HUES48 (cell line): Measurements from ENCODE around the gene WNT1.

Experiments
- H3K27ac ChIP-seq: one replicate; pipeline ENCODE4 v1.7.0; 2013; ENCODE audit warnings: low read depth, low read length, inconsistent platforms
- H3K27me3 ChIP-seq: 2 replicates; pipeline ENCODE4 v1.6.1; 2013; ENCODE audit warnings: mild to moderate bottlenecking, low read length; ENCODE audit not compliant: control insufficient read depth, insufficient read depth
- H3K36me3 ChIP-seq: 2 replicates; pipeline ENCODE4 v1.6.1; 2013; ENCODE audit warnings: low read length; ENCODE audit not compliant: control insufficient read depth, insufficient read depth
- H3K4me1 ChIP-seq: 2 replicates; pipeline ENCODE4 v1.6.1; 2013; ENCODE audit warnings: mild to moderate bottlenecking, low read length; ENCODE audit not compliant: control insufficient read depth, insufficient read depth
- H3K4me3 ChIP-seq: 2 replicates; pipeline ENCODE4 v1.5.1; 2013; ENCODE audit warnings: mild to moderate bottlenecking, low read depth, low read length
- H3K9ac ChIP-seq: 2 replicates; pipeline ENCODE4 v1.6.1; 2013; ENCODE audit warnings: mild to moderate bottlenecking, low read depth, low read length, moderate library complexity
- H3K9me3 ChIP-seq: 2 replicates; pipeline ENCODE4 v1.6.1; 2013; ENCODE audit warnings: low read length; ENCODE audit not compliant: control insufficient read depth, insufficient read depth

WNT1 gene

DNA sequence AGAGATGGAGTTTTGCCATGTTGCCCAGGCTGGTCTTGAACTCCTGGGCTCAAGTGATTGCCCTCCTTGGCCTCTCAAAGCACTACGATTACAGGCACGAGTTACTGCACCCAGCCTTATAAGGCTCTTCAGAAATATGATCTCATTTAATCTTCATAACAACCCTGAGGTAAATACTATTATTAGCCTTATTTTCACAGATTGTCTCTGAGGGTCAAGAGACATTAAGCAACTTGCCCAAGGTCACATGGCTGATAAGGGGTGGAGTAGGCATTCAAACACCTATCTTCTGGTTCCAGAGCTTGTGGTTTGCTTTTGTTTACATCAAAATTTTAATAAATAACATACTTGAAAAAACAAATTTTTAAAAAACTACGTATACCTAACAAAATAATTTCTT, 35.3 kb downstream of the WNT1 start:
- Histone ChIP-seq H3K27me3 (no peaks in the 10 kb centered on the region), H3K4me1 (peaks cover 12% of the 10 kb centered on the region; the same call in 1 of the 2 replicates), H3K4me3 (no peak overlapping the region), H3K36me3 (0 out of 2 replicates have a peak, but pooled peaks cover 3% of the 10 kb centered on the region), H3K9ac (no peak overlapping the region), H3K27ac (no peak overlapping the region), H3K9me3 (no peaks in the 10 kb centered on the region)

DNA sequence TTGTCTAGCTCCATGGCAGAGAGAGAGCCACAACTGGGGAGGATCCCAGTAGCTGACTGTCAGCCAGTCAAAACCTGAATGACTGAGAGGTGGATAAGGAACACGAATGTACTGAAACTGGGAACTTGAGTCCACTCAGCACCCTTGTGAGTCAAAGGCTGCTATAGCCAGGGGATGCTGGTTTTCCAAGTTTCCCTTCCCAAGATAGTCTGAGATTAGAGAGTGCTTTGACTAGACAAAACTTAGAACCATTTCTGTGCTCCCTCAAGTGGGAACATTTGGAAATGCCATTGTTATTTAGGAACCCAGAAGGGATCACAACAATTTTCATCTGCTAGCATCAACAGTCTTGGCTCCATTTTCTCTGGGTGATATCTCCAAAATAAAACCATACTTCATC, 36.4 kb downstream of the WNT1 start:
- Histone ChIP-seq H3K4me1 (peaks cover 14% of the 10 kb centered on the region), H3K9ac (no peak overlapping the region), H3K36me3 (0 out of 2 replicates have a peak, but pooled peaks cover 3% of the 10 kb centered on the region), H3K9me3 (no peaks in the 10 kb centered on the region), H3K27ac (no peak overlapping the region), H3K4me3 (no peak overlapping the region), H3K27me3 (no peaks in the 10 kb centered on the region)

DNA sequence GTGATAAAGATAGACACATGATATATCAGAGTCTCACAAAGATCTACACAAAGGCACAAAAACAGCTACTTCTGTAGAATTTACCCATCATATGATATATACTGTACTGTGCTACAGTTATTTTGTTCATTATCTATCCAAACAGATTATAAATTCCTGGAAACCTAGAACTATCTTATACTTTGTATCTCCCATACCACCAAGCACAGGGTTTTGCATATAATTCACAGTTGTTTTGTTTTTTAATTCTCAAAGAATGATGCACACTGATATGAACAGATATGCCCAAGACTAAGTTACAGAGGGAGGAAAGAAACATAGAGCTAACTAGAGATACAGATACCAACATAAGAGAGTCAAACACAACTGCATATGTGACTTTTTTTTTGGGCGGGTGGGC, 37.1 kb downstream of the WNT1 start:
- Histone ChIP-seq H3K9me3 (no peaks in the 10 kb centered on the region), H3K4me3 (no peak overlapping the region), H3K36me3 (0 out of 2 replicates have a peak, but pooled peaks cover 3% of the 10 kb centered on the region), H3K9ac (no peak overlapping the region), H3K27me3 (no peaks in the 10 kb centered on the region), H3K27ac (no peak overlapping the region), H3K4me1 (peaks cover 14% of the 10 kb centered on the region)

DNA sequence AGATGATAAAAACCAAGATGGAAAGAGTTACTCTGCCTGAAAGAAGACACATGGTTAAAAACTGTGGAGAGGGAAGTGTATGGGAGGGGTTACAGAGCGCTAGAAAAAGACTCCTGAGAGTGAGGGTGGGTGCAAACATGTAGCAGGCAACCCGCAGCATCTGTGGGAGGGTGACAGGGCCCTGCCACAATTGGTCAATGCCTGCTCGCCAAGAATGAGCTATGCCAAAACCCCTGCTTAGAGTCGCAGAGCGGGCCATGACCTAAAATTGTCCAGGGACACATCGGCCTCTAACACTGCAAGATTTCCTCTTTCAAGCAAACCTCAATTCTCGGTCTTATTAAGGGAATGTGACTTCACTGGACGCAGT, 39.8 kb downstream of the WNT1 start:
- Histone ChIP-seq H3K9ac (peak overlapping the region; percentile 86), H3K9me3 (no peaks in the 10 kb centered on the region), H3K4me1 (peaks cover 14% of the 10 kb centered on the region), H3K4me3 (peak overlapping the region; percentile 85), H3K27me3 (no peaks in the 10 kb centered on the region), H3K27ac (peak overlapping the region; percentile 95), H3K36me3 (peaks cover 18% of the 10 kb centered on the region)

DNA sequence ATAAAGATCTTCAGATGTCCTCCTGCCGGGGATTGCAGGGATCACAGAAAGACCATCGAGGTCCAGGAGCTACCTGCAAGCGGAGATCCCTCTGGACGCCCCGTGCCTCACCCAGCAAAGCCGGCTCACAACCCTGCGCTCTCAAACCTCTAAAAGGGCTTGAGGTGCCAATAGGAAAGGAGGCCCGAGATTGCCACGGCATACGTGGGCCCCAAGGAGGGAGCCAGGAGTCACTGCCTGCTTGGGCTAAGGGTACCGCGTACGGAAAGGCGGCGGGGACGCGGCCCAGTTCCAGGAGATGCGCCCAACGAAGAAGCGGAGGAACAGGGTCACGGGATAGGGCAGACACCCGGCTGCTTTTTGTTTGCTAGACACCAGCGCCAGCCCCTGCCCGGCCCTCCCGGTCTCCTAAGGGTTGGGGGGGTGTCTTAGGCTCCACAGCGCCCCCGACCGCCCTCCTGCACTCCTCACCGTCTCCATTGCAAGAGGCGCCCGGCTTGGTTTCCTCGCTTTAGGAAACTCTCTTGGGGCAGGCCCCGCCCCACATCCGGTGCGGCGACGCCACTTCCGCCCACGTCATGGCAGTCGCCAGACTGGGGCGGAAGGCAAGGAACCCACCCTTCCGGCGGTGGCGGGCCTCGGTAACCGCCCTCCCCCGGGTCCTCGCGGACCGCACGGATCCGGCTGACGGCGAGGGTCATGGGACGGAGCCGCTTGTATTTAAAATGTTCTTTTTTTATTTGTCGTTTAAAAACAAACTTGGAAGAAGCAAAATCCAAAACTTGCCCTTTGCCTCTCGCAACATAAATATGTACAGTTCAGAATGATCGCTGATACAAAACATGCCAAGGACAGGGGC, 40.4 kb downstream of the WNT1 start, which contains the start of gene PRKAG1:
Gene PRKAG1, minus strand, starts transcription at position 516 of the 859 bp plus-strand sequence. Its CDS starts 36 bp downstream, at position 480.
- no peaks in the 10 kb centered on the region for H3K27me3 ChIP-seq

DNA sequence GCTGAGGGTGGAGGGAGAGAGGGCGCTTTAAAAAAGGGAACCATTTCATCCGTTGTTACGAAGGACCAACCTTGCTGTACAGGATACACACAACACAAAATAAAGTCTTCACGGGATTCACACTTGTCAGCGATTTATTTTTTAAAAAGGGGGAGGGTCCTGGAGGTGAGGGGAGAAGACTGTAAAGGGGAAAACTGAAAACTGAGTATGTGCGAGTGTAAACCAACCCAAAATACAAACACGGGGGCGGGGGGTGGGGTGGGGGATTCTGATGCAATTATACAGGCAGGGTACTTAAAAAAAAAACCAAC, 41.0 kb downstream of the WNT1 start:
- Histone ChIP-seq H3K4me1 (peaks cover 14% of the 10 kb centered on the region), H3K9ac (peak overlapping the region; percentile 93), H3K27ac (peak overlapping the region; percentile 95), H3K4me3 (peak overlapping the region; percentile 85), H3K36me3 (peaks cover 29% of the 10 kb centered on the region), H3K9me3 (no peaks in the 10 kb centered on the region), H3K27me3 (no peaks in the 10 kb centered on the region)

More for the DNA sequence above, 40.4 kb downstream of the WNT1 start, which contains the start of gene PRKAG1:
- peak within 1 kb of the TSS; percentile 85 for H3K4me3 ChIP-seq
- H3K9me3 ChIP-seq: no peaks in the 10 kb centered on the region
- peaks cover 24% of the 10 kb centered on the region for H3K36me3 ChIP-seq
- peak within 1 kb of the TSS; percentile 95 for H3K27ac ChIP-seq
- H3K9ac ChIP-seq: peak within 1 kb of the TSS; percentile 93
- peaks cover 14% of the 10 kb centered on the region for H3K4me1 ChIP-seq

DNA sequence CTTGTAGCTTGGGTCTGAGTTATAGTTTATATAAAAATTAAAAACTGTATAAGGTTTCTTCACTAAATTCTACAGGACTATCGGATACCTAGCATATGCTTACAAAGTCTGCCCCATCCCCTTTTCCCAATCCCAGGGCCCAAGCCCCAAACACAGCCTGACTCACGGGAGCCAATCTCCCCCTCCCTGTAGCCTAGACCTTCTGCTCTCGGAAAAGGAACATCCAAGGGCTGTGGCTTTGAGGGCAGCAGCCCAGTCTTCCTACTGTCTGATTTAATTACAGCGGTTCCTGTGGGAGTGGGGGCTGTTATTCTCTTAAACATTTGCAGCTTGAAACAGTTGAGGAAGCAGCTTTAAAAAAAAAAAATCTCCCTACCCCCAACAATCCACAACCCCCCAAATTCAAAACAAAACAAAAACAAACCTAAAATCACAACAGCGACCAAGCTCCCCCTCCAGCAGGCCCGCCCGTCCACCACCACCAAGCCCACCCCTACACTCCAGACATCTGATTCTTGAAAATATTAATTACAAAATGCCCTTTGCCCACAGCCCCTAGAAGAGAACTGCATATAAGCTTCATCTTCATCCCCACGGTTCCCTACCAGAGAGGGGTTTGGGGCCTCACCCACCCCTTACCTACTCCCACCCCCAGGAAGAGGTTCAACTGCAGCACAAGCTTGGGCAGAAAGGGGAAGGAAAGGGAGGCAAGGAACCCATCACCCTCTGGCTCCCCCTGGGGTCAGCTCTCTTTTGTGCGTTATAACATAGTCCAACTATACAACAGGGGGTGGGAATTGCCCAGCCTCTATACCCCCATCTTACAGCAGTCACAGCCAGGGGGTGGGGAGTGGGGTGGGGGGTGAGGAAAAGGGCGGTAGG, 41.6 kb downstream of the WNT1 start:
- no peaks in the 10 kb centered on the region for H3K27me3 ChIP-seq
- peak overlapping the region; percentile 85 for H3K4me3 ChIP-seq
- peaks cover 35% of the 10 kb centered on the region for H3K36me3 ChIP-seq
- peaks cover 14% of the 10 kb centered on the region for H3K4me1 ChIP-seq
- H3K9me3 ChIP-seq: no peaks in the 10 kb centered on the region
- 0 out of 2 replicates have a peak overlapping the region, but pooled peaks have one; percentile 93 for H3K9ac ChIP-seq
- H3K27ac ChIP-seq: peak overlapping the region; percentile 95

DNA sequence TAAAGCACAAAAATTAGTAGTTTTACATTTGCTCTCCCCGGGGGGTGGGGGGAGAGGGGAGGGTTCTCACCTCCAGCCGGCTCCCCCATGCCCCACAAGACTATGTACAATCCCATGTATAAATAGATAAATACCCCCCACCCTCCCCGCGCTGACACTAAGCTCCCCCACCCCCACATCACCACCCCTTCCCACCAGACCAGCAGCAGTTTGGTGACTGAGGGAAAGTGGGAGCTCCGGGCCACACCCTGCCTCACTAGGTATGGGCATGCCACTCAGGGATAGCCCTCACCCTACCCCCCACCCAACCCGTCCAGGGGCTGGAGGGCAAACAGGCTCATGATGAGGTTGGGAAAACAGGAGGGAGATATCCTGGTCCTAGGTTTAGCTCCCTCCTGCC, 42.3 kb downstream of the WNT1 start:
- Histone ChIP-seq H3K36me3 (peaks cover 43% of the 10 kb centered on the region), H3K27me3 (no peaks in the 10 kb centered on the region), H3K27ac (no peak overlapping the region), H3K4me1 (peaks cover 14% of the 10 kb centered on the region), H3K9me3 (no peaks in the 10 kb centered on the region), H3K4me3 (no peak overlapping the region), H3K9ac (no peak overlapping the region)

DNA sequence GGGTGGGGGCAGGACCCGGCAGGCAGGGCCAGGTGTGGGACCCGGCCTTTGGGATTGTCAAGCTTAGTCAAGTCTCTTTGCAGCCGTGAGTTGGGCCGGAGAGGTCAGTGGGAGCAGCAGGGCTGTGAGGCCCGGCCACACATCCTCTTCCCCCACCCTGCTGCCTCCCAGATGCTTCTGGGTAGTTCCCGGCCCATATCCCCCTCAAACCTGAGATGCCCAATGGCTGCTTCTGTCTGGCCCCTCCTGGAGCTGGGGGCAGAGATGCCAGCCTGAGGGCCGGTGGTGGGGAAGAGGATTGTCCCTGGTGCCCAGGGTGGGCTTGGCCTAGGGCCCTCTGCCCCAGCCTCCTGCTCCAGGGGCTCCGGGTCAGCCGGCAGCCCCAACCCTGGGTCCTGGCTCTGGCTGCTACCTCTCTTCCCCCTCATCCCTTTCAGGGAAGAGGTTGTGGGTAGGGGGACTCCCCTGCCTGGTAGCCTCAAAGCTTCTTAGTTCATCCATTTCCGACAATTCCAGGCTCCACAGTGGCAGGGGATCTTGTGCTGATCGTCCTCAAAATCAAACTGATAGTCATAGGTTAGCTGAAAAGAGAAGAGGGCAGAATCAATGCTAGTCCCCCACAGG, 43.3 kb downstream of the WNT1 start:
- H3K27ac ChIP-seq: no peak overlapping the region
- H3K36me3 ChIP-seq: peaks cover 52% of the 10 kb centered on the region
- H3K4me3 ChIP-seq: no peak overlapping the region
- no peaks in the 10 kb centered on the region for H3K27me3 ChIP-seq
- no peak overlapping the region for H3K9ac ChIP-seq
- peaks cover 14% of the 10 kb centered on the region for H3K4me1 ChIP-seq
- no peaks in the 10 kb centered on the region for H3K9me3 ChIP-seq

DNA sequence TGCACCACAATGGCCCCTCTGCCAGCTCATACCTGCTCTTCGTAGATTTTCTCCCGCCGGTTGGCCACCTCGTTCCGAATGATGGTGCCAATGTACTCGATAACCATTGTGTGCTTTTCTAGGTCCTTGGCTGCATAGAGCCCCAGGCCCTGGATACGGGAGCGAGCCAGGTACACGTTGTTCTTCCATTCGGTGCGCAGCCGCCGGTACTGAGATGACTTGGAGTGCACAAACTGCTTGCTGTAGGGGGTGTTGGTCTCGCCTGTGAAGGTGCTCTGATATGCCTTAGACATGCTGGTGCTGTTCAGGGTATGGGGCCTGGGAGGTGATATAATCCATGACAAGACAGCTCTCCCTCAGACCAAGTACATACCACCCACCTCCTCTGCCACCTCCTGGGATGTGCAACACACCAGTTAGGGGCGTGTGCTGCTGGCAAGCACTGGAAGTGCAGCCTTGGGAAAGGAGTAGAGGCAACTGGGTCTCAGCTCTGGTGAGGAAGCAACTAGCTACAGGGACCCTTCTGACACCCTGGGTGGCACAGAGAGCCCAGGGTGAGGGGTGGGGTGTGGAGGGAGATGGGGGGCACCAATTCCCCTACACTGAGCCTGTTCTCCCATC, 44.5 kb downstream of the WNT1 start:
- H3K27ac ChIP-seq: no peak overlapping the region
- peaks cover 64% of the 10 kb centered on the region for H3K36me3 ChIP-seq
- no peak overlapping the region for H3K4me3 ChIP-seq
- H3K9ac ChIP-seq: no peak overlapping the region
- peaks cover 11% of the 10 kb centered on the region for H3K4me1 ChIP-seq
- H3K9me3 ChIP-seq: no peaks in the 10 kb centered on the region
- H3K27me3 ChIP-seq: no peaks in the 10 kb centered on the region
